HG03575 (cell line): ENCODE data around the gene SMARCD1.
"Not testable (repeated sequence)": the region's sequence is repeated elsewhere in the genome, so short reads cannot be mapped to it uniquely, and the experiment has no call there.

ENCODE experiments used
- ATAC-seq: cut with Tn5 transposase; IDR thresholded peaks from one replicate; pipeline ENCODE4 v1.9.1; 2021; ENCODE audit not compliant: unreplicated experiment, insufficient number of reproducible peaks, low FRiP score; ENCODE audit errors: extremely low read depth

Gene SMARCD1

GRCh38 chr12:50073206-50073605, 11.9 kb upstream of the SMARCD1 start:
- no peak for ATAC-seq

- ATAC-seq: no peak
These were observed 11.4 kb upstream of the SMARCD1 start for GRCh38 chr12:50073712-50074111.

GRCh38 chr12:50074936-50075807, 10.0 kb upstream of the SMARCD1 start:
- no peak for ATAC-seq

GRCh38 chr12:50075808-50076170, 9.4 kb upstream of the SMARCD1 start:
- no peak for ATAC-seq

- ATAC-seq: no peak
These were observed 8.0 kb upstream of the SMARCD1 start for GRCh38 chr12:50077099-50077498.

GRCh38 chr12:50078281-50078680, 6.9 kb upstream of the SMARCD1 start:
- ATAC-seq: no peak

GRCh38 chr12:50079771-50080170, 5.4 kb upstream of the SMARCD1 start:
- ATAC-seq: no peak

- ATAC-seq: no peak
These were observed 3.9 kb upstream of the SMARCD1 start for GRCh38 chr12:50081096-50081808.

- ATAC-seq: no peak
These were observed 2.5 kb upstream of the SMARCD1 start for GRCh38 chr12:50082644-50083043.

GRCh38 chr12:50083301-50083700, 1.8 kb upstream of the SMARCD1 start:
- no peak for ATAC-seq

- ATAC-seq: not testable (repeated sequence)
These were observed 750 bp upstream of the SMARCD1 start for GRCh38 chr12:50084409-50084774.

- no peak for ATAC-seq
These were observed 502 bp downstream of the SMARCD1 start for GRCh38 chr12:50085615-50086072.

- no peak for ATAC-seq
These were observed 1.0 kb downstream of the SMARCD1 start for GRCh38 chr12:50086148-50086547.

GRCh38 chr12:50087151-50087550, 2.0 kb downstream of the SMARCD1 start:
- ATAC-seq: no peak

- ATAC-seq: no peak
These were observed 2.9 kb downstream of the SMARCD1 start for GRCh38 chr12:50087995-50088394.

- no peak for ATAC-seq
These were observed 3.6 kb downstream of the SMARCD1 start for GRCh38 chr12:50088577-50089335.

GRCh38 chr12:50089730-50090129, 4.6 kb downstream of the SMARCD1 start:
- ATAC-seq: no peak

GRCh38 chr12:50090391-50090790, 5.2 kb downstream of the SMARCD1 start:
- ATAC-seq: no peak

- no peak for ATAC-seq
These were observed 12.8 kb downstream of the SMARCD1 start for GRCh38 chr12:50097952-50098351.
